ENCODE data around the gene PPP1R10.

The PPP1R10 gene

DNA sequence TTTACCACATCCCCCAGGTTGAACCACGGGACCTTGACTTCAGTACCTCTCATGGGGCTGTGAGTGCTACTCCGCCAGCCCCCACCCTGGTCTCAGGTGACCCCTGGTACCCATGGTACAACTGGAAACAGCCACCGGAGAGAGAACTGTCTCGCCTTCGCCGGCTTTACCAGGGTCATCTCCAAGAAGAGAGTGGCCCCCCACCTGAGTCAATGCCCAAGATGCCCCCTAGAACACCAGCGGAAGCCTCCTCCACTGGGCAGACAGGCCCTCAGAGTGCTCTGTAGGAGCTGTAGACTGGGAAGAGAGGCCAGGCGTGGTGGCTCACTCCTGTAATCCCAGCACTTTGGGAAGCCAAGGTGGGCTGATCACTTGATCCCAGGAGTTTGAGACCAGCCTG lies 8.5 kb upstream of the PPP1R10 start:
- H3K36me3 ChIP-seq (ENCODE audit: low read depth), result peaks cover 80% of the 10 kb centered on the region
- no peak for ATAC-seq (ENCODE audit: low read depth)

GRCh38 chr6:30619561-30619960 lies 2.5 kb upstream of the PPP1R10 start:
- Histone ChIP-seq H3K27me3 (ENCODE audit: insufficient read depth, poor library complexity, severe bottlenecking) (no peaks in the 10 kb centered on the region), H3K4me1 (ENCODE audit: insufficient read depth, poor library complexity, severe bottlenecking) (peaks cover 2% of the 10 kb centered on the region), H3K36me3 (ENCODE audit: low read depth) (peaks cover 77% of the 10 kb centered on the region), H3K4me3 (ENCODE audit: severe bottlenecking) (no peak overlapping the region), H3K9me3 (ENCODE audit: severe bottlenecking) (no peaks in the 10 kb centered on the region), H3K27ac (ENCODE audit: poor library complexity, severe bottlenecking) (no peak overlapping the region)
- no peak for TF ChIP-seq CTCF (IDR thresholded peaks at IDR 0.05; ENCODE audit: poor library complexity, severe bottlenecking)
- ATAC-seq (ENCODE audit: low read depth) (no peak), DNase-seq (ENCODE audit: low spot score) (no peak)

More for the DNA sequence above, 8.5 kb upstream of the PPP1R10 start:
- Histone ChIP-seq H3K4me3 (ENCODE audit: severe bottlenecking) (no peak overlapping the region), H3K4me1 (ENCODE audit: insufficient read depth, poor library complexity, severe bottlenecking) (no peaks in the 10 kb centered on the region), H3K9me3 (ENCODE audit: severe bottlenecking) (no peaks in the 10 kb centered on the region), H3K27me3 (ENCODE audit: insufficient read depth, poor library complexity, severe bottlenecking) (no peaks in the 10 kb centered on the region), H3K27ac (ENCODE audit: poor library complexity, severe bottlenecking) (no peak overlapping the region)
- DNase-seq (ENCODE audit: low spot score), result no peak
- TF ChIP-seq CTCF (IDR thresholded peaks at IDR 0.05; ENCODE audit: poor library complexity, severe bottlenecking), result no peak

DNA sequence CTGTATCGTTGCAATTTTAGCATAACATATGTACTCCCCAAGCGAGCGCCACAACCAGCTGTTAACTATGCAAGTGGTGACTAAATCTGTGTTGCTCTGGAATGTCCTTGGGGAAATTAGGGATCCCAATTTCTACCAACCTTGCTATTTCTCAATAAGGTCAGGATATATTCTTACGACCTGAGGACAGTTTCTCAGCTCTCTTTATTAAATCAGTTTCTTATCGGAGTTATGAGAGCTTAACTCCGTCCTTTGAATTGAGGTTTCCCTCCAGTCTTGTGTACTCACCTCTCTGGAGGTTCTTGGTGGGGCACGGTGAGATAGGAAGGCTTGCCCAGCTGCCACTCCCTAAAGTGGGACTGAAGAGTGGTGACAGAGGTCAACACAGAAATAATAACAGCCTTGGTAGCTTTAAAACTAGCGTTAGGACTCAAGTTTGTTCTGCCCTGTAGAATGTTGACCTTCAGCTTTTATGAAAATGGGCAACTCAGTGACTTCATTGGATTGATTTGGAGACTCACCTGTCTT lies 1.3 kb upstream of the PPP1R10 start:
- TF ChIP-seq CTCF (IDR thresholded peaks at IDR 0.05; ENCODE audit: poor library complexity, severe bottlenecking), result no peak

GRCh38 chr6:30617565-30618269 lies 674 bp upstream of the PPP1R10 start, which contains the start of gene MRPS18B:
MRPS18B (plus strand) TSS chr6:30617840; CDS start chr6:30617866, 26 bp downstream.
- Histone ChIP-seq H3K27ac (ENCODE audit: poor library complexity, severe bottlenecking) (peak within 1 kb of the TSS; percentile 82), H3K36me3 (ENCODE audit: low read depth) (peaks cover 60% of the 10 kb centered on the region), H3K4me3 (ENCODE audit: severe bottlenecking) (peak within 1 kb of the TSS; percentile 58), H3K27me3 (ENCODE audit: insufficient read depth, poor library complexity, severe bottlenecking) (no peaks in the 10 kb centered on the region), H3K4me1 (ENCODE audit: insufficient read depth, poor library complexity, severe bottlenecking) (peaks cover 15% of the 10 kb centered on the region), H3K9me3 (ENCODE audit: severe bottlenecking) (no peaks in the 10 kb centered on the region)
- peak; percentile 74 for ATAC-seq (ENCODE audit: low read depth)
- no peak for TF ChIP-seq CTCF (IDR thresholded peaks at IDR 0.05; ENCODE audit: poor library complexity, severe bottlenecking)
- DNase-seq (ENCODE audit: low spot score), result peak; percentile 97

More for the DNA sequence above, 1.3 kb upstream of the PPP1R10 start:
- peak overlapping the region; percentile 58 for H3K4me3 ChIP-seq (ENCODE audit: severe bottlenecking)
- DNase-seq (ENCODE audit: low spot score) (no peak), ATAC-seq (ENCODE audit: low read depth) (no peak)
- H3K36me3 ChIP-seq (ENCODE audit: low read depth), result peaks cover 67% of the 10 kb centered on the region
- H3K27me3 ChIP-seq (ENCODE audit: insufficient read depth, poor library complexity, severe bottlenecking), result no peaks in the 10 kb centered on the region
- peak overlapping the region; percentile 82 for H3K27ac ChIP-seq (ENCODE audit: poor library complexity, severe bottlenecking)
- H3K9me3 ChIP-seq (ENCODE audit: severe bottlenecking), result no peaks in the 10 kb centered on the region
- H3K4me1 ChIP-seq (ENCODE audit: insufficient read depth, poor library complexity, severe bottlenecking), result peaks cover 14% of the 10 kb centered on the region
